HEK293 (cell line): Measurements from ENCODE around the gene RECK.

Source experiments
- HOXC10 ChIP-seq: sonication (generic); formaldehyde crosslinking; IDR thresholded peaks from 2 replicates; pipeline ENCODE4 v1.8.1; 2023; ENCODE audit warnings: mild to moderate bottlenecking, missing genetic modification reagents
- ZNF23 ChIP-seq: fragments of 450-650 bp; formaldehyde crosslinking; IDR thresholded peaks from 2 replicates; pipeline ENCODE4 v1.5.1; 2016; ENCODE audit warnings: missing biosample characterization, missing genetic modification characterization, borderline replicate concordance
- ZNF274 ChIP-seq, 2 experiments: fragments of 200-500 bp in 1 of 2; fragments of 450-650 bp in 1 of 2; sonication (Bioruptor generic) in 1 of 2; formaldehyde crosslinking in 1 of 2; IDR thresholded peaks; 2 replicates each; pipeline versions ENCODE4 v1.5.1 to v1.6.1; 2014 to 2016; ENCODE audit warnings: borderline replicate concordance in 1 of 2, inconsistent platforms in 1 of 2, low read length in 1 of 2, missing biosample characterization in 1 of 2, missing genetic modification characterization in 1 of 2
- ZNF792 ChIP-seq: fragments of 450-650 bp; formaldehyde crosslinking; IDR thresholded peaks from 2 replicates; pipeline ENCODE4 v1.5.1; 2016; ENCODE audit warnings: missing biosample characterization, missing genetic modification characterization

DNA sequence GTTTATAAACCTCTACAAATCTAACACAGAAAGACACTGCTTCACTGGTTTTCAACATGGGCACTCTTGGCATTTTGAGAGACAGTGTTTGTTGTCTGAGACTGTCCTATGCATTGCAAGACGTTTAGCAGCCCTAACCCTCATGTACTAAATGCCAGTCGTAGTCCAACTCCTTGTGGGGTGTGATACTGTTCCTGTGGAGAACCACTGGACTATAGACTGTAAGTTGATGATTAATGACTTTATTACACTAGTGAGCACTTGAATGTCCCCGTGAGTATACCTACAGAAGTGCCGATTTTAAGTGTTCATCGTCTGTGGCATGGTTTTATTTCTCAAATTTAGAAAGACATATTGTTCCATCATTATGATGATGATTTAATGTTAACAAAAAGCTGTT is 46.2 kb downstream of the RECK start:
- TF ChIP-seq HOXC10 (CRISPR knock-in tag) (no peak), ZNF792 (tag by site-specific recombination) (no peak), ZNF274 (IDR thresholded peaks at IDR 0.05; ENCODE audit: low read length) (no peak), ZNF274 (tag by site-specific recombination; IDR thresholded peaks at IDR 0.05; ENCODE audit: borderline replicate concordance) (no peak), ZNF23 (no peak)
